Right lobe of liver (tissue), 6 donors: ENCODE measurements around the gene CPED1. TPM values are rescaled to one million over a fixed set of nuclear protein-coding genes. Genes with fewer than 3 reads are reported as not detected.
"Not testable (repeated sequence)": the region's sequence is repeated elsewhere in the genome, so short reads cannot be mapped to it uniquely, and the experiment has no call there.

Experiments
- ATAC-seq, 4 donors: fragments of 200-7000 bp; cut with Tn5 transposase; one replicate each; pipeline ENCODE4 v1.9.1; 2020; ENCODE audit warnings: mild to moderate bottlenecking in 4 of 4, moderate library complexity in 4 of 4
- DNase-seq, 3 donors: peaks; one replicate each; pipeline ENCODE4 v3.0.0-alpha.2; 2020
- H3K27ac ChIP-seq, 3 donors: fragments of 200-600 bp; one replicate each; pipeline ENCODE4 v1.8.0; 2022
- H3K27me3 ChIP-seq, 2 donors: fragments of 200-600 bp; one replicate each; pipeline ENCODE4 v1.8.0; 2022
- H3K36me3 ChIP-seq, 4 donors: fragments of 200-600 bp; sonication (generic) in 1 of 4; one replicate each; pipeline versions ENCODE4 v1.5.1 to v1.8.0; 2017 to 2022; ENCODE audit warnings: control low read depth in 1 of 4
- H3K4me1 ChIP-seq, 4 donors: fragments of 200-600 bp; sonication (generic) in 1 of 4; one replicate each; pipeline versions ENCODE4 v1.5.1 to v1.8.0; 2017 to 2022; ENCODE audit warnings: control low read depth in 1 of 4
- H3K4me3 ChIP-seq, 3 donors: fragments of 200-600 bp; one replicate each; pipeline ENCODE4 v1.8.0; 2022
- H3K9me3 ChIP-seq, 4 donors: fragments of 200-600 bp; sonication (generic) in 1 of 4; one replicate each; pipeline versions ENCODE4 v1.5.1 to v1.8.0; 2017 to 2022; ENCODE audit warnings: control low read depth in 1 of 4
- CTCF ChIP-seq, 4 donors: fragments of 200-600 bp in 3 of 4; fragments of 450-650 bp in 1 of 4; IDR thresholded peaks; one replicate each; pipeline versions ENCODE4 v1.5.1 to v1.8.0; 2016 to 2022; ENCODE audit warnings: antibody characterized with exemption in 4 of 4, mild to moderate bottlenecking in 2 of 4
- POLR2A ChIP-seq: fragments of 450-650 bp; IDR thresholded peaks from one replicate; pipeline ENCODE4 v1.6.1; 2017; ENCODE audit warnings: antibody characterized with exemption, mild to moderate bottlenecking
- WGBS: methylation state at CpG from one replicate; pipeline ENCODE4 v1.1.6; 2018; ENCODE audit warnings: low coverage, low lambda C conversion rate; ENCODE audit not compliant: insufficient coverage; ENCODE audit errors: missing lambda C conversion rate; 5-methylcytosine and 5-hydroxymethylcytosine counted together
- intact Hi-C, 2 donors: fragments of 100-400 bp; cut with DNase I; formaldehyde crosslinking; loops; one replicate each; pipeline versions ENCODE4 v1.11.2 to v1.14.1; 2022
- total RNA-seq, 6 experiments: library from RNA; depleted of rRNA in 2 of 6; stranded (reverse); fragments of >200 nt in 2 of 6; fragmentation: NEBNext Ultra II Directional in 3 of 6; extraction: Animal tissue kit (Norgen Biotek cat#: 25700) in 3 of 6; gene quantifications; one replicate each; pipeline versions ENCODE4 v1.1.0 to v1.2.4, GENCODE V29; 2016 to 2023
- donor health status: DM: no; HTN: yes; CAD: no.
- donor health status: DM: no; HTN: no; CAD: no.
- donor health status: DM: no; HTN: no; CAD: no.
- donor health status: DM: no; HTN: yes; CAD: no.
- donor health status: DM: no; HTN: yes; CAD: no.

The CPED1 gene
- total RNA-seq, 6 experiments from 2014 or later = 24.3 to 45.8 (median 34.9) TPM

- 70% methylated on average over 7 of the region's 7 CpGs for WGBS
- no peak for DNase-seq
- no peak overlapping the region for H3K4me3 ChIP-seq
- intact Hi-C loops = no loop called here
- no peaks in the 10 kb centered on the region for H3K9me3 ChIP-seq
- no peaks in the 10 kb centered on the region for H3K36me3 ChIP-seq
- no peak for ATAC-seq
- no peaks in the 10 kb centered on the region for H3K27me3 ChIP-seq
- no peak overlapping the region for H3K27ac ChIP-seq
- TF ChIP-seq POLR2A (no peak), CTCF (IDR thresholded peaks at IDR 0.05) (no peak)
- H3K4me1 ChIP-seq = no peaks in the 10 kb centered on the region
These were observed 255.8 kb downstream of the CPED1 start for GRCh38 chr7:121244120-121244870.

GRCh38 chr7:121251367-121251766 is 262.9 kb downstream of the CPED1 start:
- intact Hi-C loops, DNase-seq: not testable (repeated sequence)
- WGBS = 100% methylated on average over 1 of the region's 1 CpG

GRCh38 chr7:121252523-121253235 is 264.2 kb downstream of the CPED1 start:
- H3K27me3 ChIP-seq, DNase-seq, H3K9me3 ChIP-seq, intact Hi-C loops, H3K4me1 ChIP-seq, H3K36me3 ChIP-seq, H3K27ac ChIP-seq, ATAC-seq, H3K4me3 ChIP-seq: not testable (repeated sequence)
- WGBS = 82% methylated on average over 4 of the region's 5 CpGs

More at GRCh38 chr7:121251367-121251766, 262.9 kb downstream of the CPED1 start:
- ATAC-seq, H3K27me3 ChIP-seq, H3K27ac ChIP-seq, H3K36me3 ChIP-seq, H3K9me3 ChIP-seq, H3K4me1 ChIP-seq, H3K4me3 ChIP-seq: not testable (repeated sequence)

- Histone ChIP-seq H3K9me3 (no peaks in the 10 kb centered on the region), H3K36me3 (no peaks in the 10 kb centered on the region), H3K27ac (no peak overlapping the region), H3K4me3 (no peak overlapping the region), H3K4me1 (no peaks in the 10 kb centered on the region), H3K27me3 (no peaks in the 10 kb centered on the region)
- intact Hi-C loops = no loop called here
- TF ChIP-seq POLR2A = no peak
- no peak for TF ChIP-seq CTCF (IDR thresholded peaks at IDR 0.05)
- ATAC-seq (no peak), DNase-seq (no peak)
- 81% methylated on average over 4 of the region's 4 CpGs for WGBS
These were observed 271.3 kb downstream of the CPED1 start for GRCh38 chr7:121259826-121260225.

- WGBS = 57% methylated on average over 3 of the region's 3 CpGs
- TF ChIP-seq POLR2A = no peak
- TF ChIP-seq CTCF (IDR thresholded peaks at IDR 0.05) = no peak
- intact Hi-C loops = no loop called here
- ATAC-seq (no peak), DNase-seq (no peak)
- Histone ChIP-seq H3K36me3 (peaks cover 0 to 2% (median 0%) of the 10 kb centered on the region in 4 donors), H3K4me3 (no peak overlapping the region), H3K9me3 (no peaks in the 10 kb centered on the region), H3K4me1 (no peaks in the 10 kb centered on the region), H3K27ac (no peak overlapping the region), H3K27me3 (no peaks in the 10 kb centered on the region)
These were observed 272.8 kb downstream of the CPED1 start for GRCh38 chr7:121261207-121261884.
